HepG2 (cell line): ENCODE results near the gene BCAS3. TPM values are rescaled to one million over a fixed set of nuclear protein-coding genes. Genes with fewer than 3 reads are reported as not detected.

Experiments used
- AHR ChIP-seq: IDR thresholded peaks from 2 replicates; pipeline ENCODE4 v1.6.1; 2018; ENCODE audit warnings: missing genetic modification reagents, missing compliant biosample characterization
- CEBPB ChIP-seq: IDR thresholded peaks from 2 replicates; pipeline ENCODE4 v1.6.1; 2011; ENCODE audit warnings: low read depth, low read length, improper control_type of control experiment, borderline replicate concordance
- ISL2 ChIP-seq: sonication (generic); formaldehyde crosslinking; IDR thresholded peaks from 2 replicates; pipeline ENCODE4 v1.5.0; 2020; ENCODE audit warnings: missing genetic modification reagents
- KLF15 ChIP-seq: sonication (generic); formaldehyde crosslinking; IDR thresholded peaks from 2 replicates; pipeline ENCODE4 v1.8.1; 2023; ENCODE audit warnings: borderline replicate concordance, mild to moderate bottlenecking, inconsistent platforms, missing genetic modification reagents, mixed read lengths
- NFYB ChIP-seq: sonication (generic); formaldehyde crosslinking; IDR thresholded peaks from 2 replicates; pipeline ENCODE4 v1.4.0; 2020; ENCODE audit warnings: missing genetic modification reagents
- PHF20 ChIP-seq: sonication (generic); formaldehyde crosslinking; IDR thresholded peaks from 2 replicates; pipeline ENCODE4 v1.5.0; 2020; ENCODE audit warnings: mild to moderate bottlenecking, missing genetic modification reagents
- ZNF225 ChIP-seq: sonication (generic); formaldehyde crosslinking; IDR thresholded peaks from 2 replicates; pipeline ENCODE4 v1.4.0; 2020; ENCODE audit warnings: mild to moderate bottlenecking, missing genetic modification reagents
- ZNF382 ChIP-seq: sonication (generic); formaldehyde crosslinking; IDR thresholded peaks from 2 replicates; pipeline ENCODE4 v1.5.0; 2020; ENCODE audit warnings: missing genetic modification reagents, mild to moderate bottlenecking, borderline replicate concordance
- ZNF546 ChIP-seq: sonication (generic); formaldehyde crosslinking; conservative IDR thresholded peaks from 2 replicates; pipeline ENCODE4 v1.8.1; 2023; ENCODE audit warnings: mild to moderate bottlenecking, missing genetic modification reagents
- ZNF891 ChIP-seq: sonication (generic); formaldehyde crosslinking; IDR thresholded peaks from 2 replicates; pipeline ENCODE4 v1.5.0; 2020; ENCODE audit warnings: mild to moderate bottlenecking, missing genetic modification reagents
- polyA plus RNA-seq, 8 experiments: library from polyadenylated mRNA; depleted of rRNA in 3 of 8; stranded (reverse) in 7 of 8; unstranded in 1 of 8; fragments of >200 nt; fragmentation: Illumina TruSeq in 4 of 8; extraction: Trizol in 4 of 8; gene quantifications; 2 replicates each; pipeline versions ENCODE4 v1.2.1 to v1.2.3, GENCODE V29; 2011 to 2016; ENCODE audit warnings: low read depth in 4 of 8, missing spikeins in 1 of 8, mixed read lengths in 1 of 8; ENCODE audit not compliant: insufficient read depth in 1 of 8
- total RNA-seq, 5 experiments: library from RNA; depleted of rRNA; stranded (reverse); fragments of >200 nt; fragmentation: Illumina TruSeq; extraction: Trizol; gene quantifications; 2 replicates each; pipeline ENCODE4 v1.2.3, GENCODE V29; 2016; ENCODE audit warnings: low read depth in 1 of 5
- TF ChIP-seq, protein P1 (sequence below): sonication (generic); formaldehyde crosslinking; IDR thresholded peaks from 2 replicates; pipeline ENCODE4 v1.4.0; 2020; ENCODE audit warnings: missing genetic modification reagents; ENCODE audit errors: not compliant biosample characterization
- TF ChIP-seq, protein P2 (sequence below): sonication (generic); formaldehyde crosslinking; IDR thresholded peaks from 2 replicates; pipeline ENCODE4 v1.5.0; 2020; ENCODE audit warnings: missing genetic modification reagents
- TF ChIP-seq, protein P3 (sequence below): sonication (generic); IDR thresholded peaks from 2 replicates; pipeline ENCODE4 v1.6.1; 2016; ENCODE audit warnings: low read depth, borderline replicate concordance

The BCAS3 gene
- total and polyA plus RNA-seq, 2 of the 13 experiments (the other 11 are each of a cell fraction or from before 2014, with no cell fraction given) = 10.7 to 11.2 TPM

DNA sequence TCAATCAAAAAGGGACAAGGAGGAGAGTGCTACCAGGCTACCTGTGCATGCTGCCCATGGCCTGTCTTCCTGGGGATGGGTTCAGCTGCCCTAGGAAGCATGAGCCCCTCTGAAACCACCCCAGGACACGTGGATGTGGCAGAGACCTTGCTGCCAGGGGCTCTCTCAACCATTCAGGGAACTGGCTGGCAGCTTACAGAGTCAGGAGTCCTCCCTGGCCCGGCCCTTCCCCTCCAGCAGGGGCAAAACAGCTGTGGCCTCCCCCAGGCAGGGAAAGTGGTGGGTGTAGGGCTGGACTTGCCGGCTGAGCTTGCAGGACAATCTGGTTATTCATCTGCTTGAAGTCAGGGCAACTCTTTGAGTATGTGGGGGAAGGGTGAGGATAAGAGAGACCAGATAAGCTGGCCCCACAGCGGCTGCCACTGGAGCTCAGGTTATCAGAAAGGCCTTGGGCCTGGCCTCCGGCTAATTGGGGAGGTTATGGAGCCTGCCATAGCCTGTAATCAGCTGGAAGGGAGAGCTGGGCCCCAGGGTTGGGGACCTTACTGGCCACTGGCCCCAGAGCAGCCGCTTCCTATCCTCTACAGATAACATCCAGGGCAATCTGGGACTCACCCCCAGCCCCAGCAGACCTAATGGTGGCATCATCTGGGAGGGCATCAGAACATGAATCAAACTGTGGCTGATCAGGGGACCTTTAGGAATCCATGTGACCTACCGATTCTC is 716.4 kb downstream of the BCAS3 start (continued):
- TF ChIP-seq ZNF225 (CRISPR knock-in tag) (no peak), KLF15 (CRISPR knock-in tag) (no peak; the same call in 1 of the 2 replicates), CEBPB (no peak), ZNF546 (CRISPR knock-in tag) (0 out of 2 replicates have a peak, but pooled peaks have one; percentile 64), ISL2 (CRISPR knock-in tag) (peak; percentile 92), AHR (no peak; the same call in 1 of the 2 replicates), ZNF382 (no peak), NFYB (CRISPR knock-in tag) (peak; percentile 8; the same call in 1 of the 2 replicates), PHF20 (0 out of 2 replicates have a peak, but pooled peaks have one; percentile 48), ZNF891 (CRISPR knock-in tag) (peak; percentile 75; the same call in 1 of the 2 replicates)
- TF ChIP-seq, protein P1, sequence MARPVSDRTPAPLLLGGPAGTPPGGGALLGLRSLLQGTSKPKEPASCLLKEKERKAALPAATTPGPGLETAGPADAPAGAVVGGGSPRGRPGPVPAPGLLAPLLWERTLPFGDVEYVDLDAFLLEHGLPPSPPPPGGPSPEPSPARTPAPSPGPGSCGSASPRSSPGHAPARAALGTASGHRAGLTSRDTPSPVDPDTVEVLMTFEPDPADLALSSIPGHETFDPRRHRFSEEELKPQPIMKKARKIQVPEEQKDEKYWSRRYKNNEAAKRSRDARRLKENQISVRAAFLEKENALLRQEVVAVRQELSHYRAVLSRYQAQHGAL (CRISPR knock-in tag) = no peak
- TF ChIP-seq, protein P2, sequence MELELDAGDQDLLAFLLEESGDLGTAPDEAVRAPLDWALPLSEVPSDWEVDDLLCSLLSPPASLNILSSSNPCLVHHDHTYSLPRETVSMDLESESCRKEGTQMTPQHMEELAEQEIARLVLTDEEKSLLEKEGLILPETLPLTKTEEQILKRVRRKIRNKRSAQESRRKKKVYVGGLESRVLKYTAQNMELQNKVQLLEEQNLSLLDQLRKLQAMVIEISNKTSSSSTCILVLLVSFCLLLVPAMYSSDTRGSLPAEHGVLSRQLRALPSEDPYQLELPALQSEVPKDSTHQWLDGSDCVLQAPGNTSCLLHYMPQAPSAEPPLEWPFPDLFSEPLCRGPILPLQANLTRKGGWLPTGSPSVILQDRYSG (CRISPR knock-in tag) = no peak
- TF ChIP-seq, protein P3, sequence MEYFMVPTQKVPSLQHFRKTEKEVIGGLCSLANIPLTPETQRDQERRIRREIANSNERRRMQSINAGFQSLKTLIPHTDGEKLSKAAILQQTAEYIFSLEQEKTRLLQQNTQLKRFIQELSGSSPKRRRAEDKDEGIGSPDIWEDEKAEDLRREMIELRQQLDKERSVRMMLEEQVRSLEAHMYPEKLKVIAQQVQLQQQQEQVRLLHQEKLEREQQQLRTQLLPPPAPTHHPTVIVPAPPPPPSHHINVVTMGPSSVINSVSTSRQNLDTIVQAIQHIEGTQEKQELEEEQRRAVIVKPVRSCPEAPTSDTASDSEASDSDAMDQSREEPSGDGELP = peak; percentile 96
